ENCODE data around the gene GRID1.

GRID1 gene

GRCh38 chr10:86234107-86234506, 132.5 kb downstream of the GRID1 start:
- H2BK15ac ChIP-seq (ENCODE audit: low read depth, poor library complexity, severe bottlenecking): no peak overlapping the region
- H2AFZ ChIP-seq (ENCODE audit: low read depth, low read length): no peak overlapping the region
- H3K18ac ChIP-seq (ENCODE audit: low read depth in 1 of 2, low read length in 2 of 2): no peak overlapping the region
- no peak overlapping the region for H2BK120ac ChIP-seq (ENCODE audit: low read depth, low read length)
- H3K9me3 ChIP-seq (ENCODE audit: control insufficient read depth, low read length): no peaks in the 10 kb centered on the region
- no peaks in the 10 kb centered on the region for H3K79me1 ChIP-seq (replicated peaks; ENCODE audit: low read length, poor library complexity, severe bottlenecking)
- no peaks in the 10 kb centered on the region for H3K27me3 ChIP-seq (ENCODE audit: control insufficient read depth in 1 of 2, insufficient read depth in 1 of 2, low read length in 2 of 2)
- H3K4ac ChIP-seq (ENCODE audit: low read depth in 1 of 2, low read length in 2 of 2): no peak overlapping the region
- H3K14ac ChIP-seq (ENCODE audit: low read length in 2 of 2): no peak overlapping the region
- no peak overlapping the region for H3K27ac ChIP-seq (ENCODE audit: low read length, poor library complexity, severe bottlenecking)
- H3K4me3 ChIP-seq (ENCODE audit: insufficient read depth in 1 of 2, low read depth in 1 of 2, low read length in 2 of 2): no peak overlapping the region
- no peak overlapping the region for H3K9ac ChIP-seq (ENCODE audit: low read length)
- H3K4me2 ChIP-seq (ENCODE audit: low read length, poor library complexity, severe bottlenecking): no peak overlapping the region
- no peak overlapping the region for H3K23ac ChIP-seq (ENCODE audit: low read length in 2 of 2)
- H2BK12ac ChIP-seq (ENCODE audit: low read length in 2 of 2): no peak overlapping the region
- no peaks in the 10 kb centered on the region for H3K36me3 ChIP-seq (ENCODE audit: control insufficient read depth in 1 of 2, insufficient read depth in 2 of 2, low read depth in 1 of 2, low read length in 2 of 2)
- H4K8ac ChIP-seq (ENCODE audit: low read length): no peak overlapping the region
- no peak overlapping the region for H2AK5ac ChIP-seq (ENCODE audit: low read length, severe bottlenecking)
- H4K91ac ChIP-seq (ENCODE audit: low read length): no peak overlapping the region
- DNase-seq: no peak
- 37% methylated on average over 5 of the region's 7 CpGs for WGBS
- H3K4me1 ChIP-seq (ENCODE audit: control insufficient read depth, insufficient read depth, low read depth, low read length): no peaks in the 10 kb centered on the region
- no peak overlapping the region for H2BK5ac ChIP-seq (ENCODE audit: low read depth, low read length, poor library complexity, severe bottlenecking)

GRCh38 chr10:86233131-86233530, 133.5 kb downstream of the GRID1 start:
- Histone ChIP-seq H4K91ac (ENCODE audit: low read length) (no peak overlapping the region), H3K79me1 (replicated peaks; ENCODE audit: low read length, poor library complexity, severe bottlenecking) (no peaks in the 10 kb centered on the region), H3K9ac (ENCODE audit: low read length) (no peak overlapping the region), H2BK5ac (ENCODE audit: low read depth, low read length, poor library complexity, severe bottlenecking) (no peak overlapping the region), H2AK5ac (ENCODE audit: low read length, severe bottlenecking) (no peak overlapping the region), H2BK12ac (ENCODE audit: low read length in 2 of 2) (no peak overlapping the region), H3K18ac (ENCODE audit: low read depth in 1 of 2, low read length in 2 of 2) (no peak overlapping the region), H2AFZ (ENCODE audit: low read depth, low read length) (no peak overlapping the region), H2BK15ac (ENCODE audit: low read depth, poor library complexity, severe bottlenecking) (no peak overlapping the region), H3K9me3 (ENCODE audit: control insufficient read depth, low read length) (no peaks in the 10 kb centered on the region), H3K4me2 (ENCODE audit: low read length, poor library complexity, severe bottlenecking) (no peak overlapping the region), H3K4me3 (ENCODE audit: insufficient read depth in 1 of 2, low read depth in 1 of 2, low read length in 2 of 2) (no peak overlapping the region), H3K23ac (ENCODE audit: low read length in 2 of 2) (no peak overlapping the region), H3K36me3 (ENCODE audit: control insufficient read depth in 1 of 2, insufficient read depth in 2 of 2, low read depth in 1 of 2, low read length in 2 of 2) (no peaks in the 10 kb centered on the region), H3K4ac (ENCODE audit: low read depth in 1 of 2, low read length in 2 of 2) (no peak overlapping the region), H3K4me1 (ENCODE audit: control insufficient read depth, insufficient read depth, low read depth, low read length) (no peaks in the 10 kb centered on the region), H2BK120ac (ENCODE audit: low read depth, low read length) (no peak overlapping the region), H4K8ac (ENCODE audit: low read length) (no peak overlapping the region), H3K27me3 (ENCODE audit: control insufficient read depth in 1 of 2, insufficient read depth in 1 of 2, low read length in 2 of 2) (no peaks in the 10 kb centered on the region), H3K14ac (ENCODE audit: low read length in 2 of 2) (no peak overlapping the region), H3K27ac (ENCODE audit: low read length, poor library complexity, severe bottlenecking) (no peak overlapping the region)
- WGBS: 77% methylated on average over 7 of the region's 7 CpGs
- no peak for DNase-seq

- H3K18ac ChIP-seq (ENCODE audit: low read depth in 1 of 2, low read length in 2 of 2): no peak overlapping the region
- WGBS: 38% methylated on average over 1 of the region's 1 CpG
Observed at GRCh38 chr10:86232644-86233043, 134.0 kb downstream of the GRID1 start.

GRCh38 chr10:86231796-86232560, 134.6 kb downstream of the GRID1 start:
- WGBS: 65% methylated on average over 8 of the region's 11 CpGs
- H2AFZ ChIP-seq (ENCODE audit: low read depth, low read length): no peak overlapping the region
- H3K4me2 ChIP-seq (ENCODE audit: low read length, poor library complexity, severe bottlenecking): no peak overlapping the region
- H3K27me3 ChIP-seq (ENCODE audit: control insufficient read depth in 1 of 2, insufficient read depth in 1 of 2, low read length in 2 of 2): no peaks in the 10 kb centered on the region
- H2BK15ac ChIP-seq (ENCODE audit: low read depth, poor library complexity, severe bottlenecking): no peak overlapping the region
- no peaks in the 10 kb centered on the region for H3K79me1 ChIP-seq (replicated peaks; ENCODE audit: low read length, poor library complexity, severe bottlenecking)
- H2BK5ac ChIP-seq (ENCODE audit: low read depth, low read length, poor library complexity, severe bottlenecking): no peak overlapping the region
- H3K9ac ChIP-seq (ENCODE audit: low read length): no peak overlapping the region
- H4K91ac ChIP-seq (ENCODE audit: low read length): no peak overlapping the region
- DNase-seq: no peak
- no peak overlapping the region for H3K18ac ChIP-seq (ENCODE audit: low read depth in 1 of 2, low read length in 2 of 2)
- no peak overlapping the region for H2AK5ac ChIP-seq (ENCODE audit: low read length, severe bottlenecking)
- no peak overlapping the region for H4K8ac ChIP-seq (ENCODE audit: low read length)
- H3K4me3 ChIP-seq (ENCODE audit: insufficient read depth in 1 of 2, low read depth in 1 of 2, low read length in 2 of 2): no peak overlapping the region
- no peak overlapping the region for H3K4ac ChIP-seq (ENCODE audit: low read depth in 1 of 2, low read length in 2 of 2)
- no peaks in the 10 kb centered on the region for H3K36me3 ChIP-seq (ENCODE audit: control insufficient read depth in 1 of 2, insufficient read depth in 2 of 2, low read depth in 1 of 2, low read length in 2 of 2)
- no peak overlapping the region for H3K27ac ChIP-seq (ENCODE audit: low read length, poor library complexity, severe bottlenecking)
- H3K23ac ChIP-seq (ENCODE audit: low read length in 2 of 2): no peak overlapping the region
- H3K14ac ChIP-seq (ENCODE audit: low read length in 2 of 2): no peak overlapping the region
- H2BK12ac ChIP-seq (ENCODE audit: low read length in 2 of 2): no peak overlapping the region
- H3K9me3 ChIP-seq (ENCODE audit: control insufficient read depth, low read length): no peaks in the 10 kb centered on the region
- no peak overlapping the region for H2BK120ac ChIP-seq (ENCODE audit: low read depth, low read length)
- no peaks in the 10 kb centered on the region for H3K4me1 ChIP-seq (ENCODE audit: control insufficient read depth, insufficient read depth, low read depth, low read length)

More at GRCh38 chr10:86232644-86233043, 134.0 kb downstream of the GRID1 start:
- Histone ChIP-seq H3K4me1 (ENCODE audit: control insufficient read depth, insufficient read depth, low read depth, low read length) (no peaks in the 10 kb centered on the region), H4K8ac (ENCODE audit: low read length) (no peak overlapping the region), H2BK15ac (ENCODE audit: low read depth, poor library complexity, severe bottlenecking) (no peak overlapping the region), H2BK5ac (ENCODE audit: low read depth, low read length, poor library complexity, severe bottlenecking) (no peak overlapping the region), H3K27me3 (ENCODE audit: control insufficient read depth in 1 of 2, insufficient read depth in 1 of 2, low read length in 2 of 2) (no peaks in the 10 kb centered on the region), H3K36me3 (ENCODE audit: control insufficient read depth in 1 of 2, insufficient read depth in 2 of 2, low read depth in 1 of 2, low read length in 2 of 2) (no peaks in the 10 kb centered on the region), H3K79me1 (replicated peaks; ENCODE audit: low read length, poor library complexity, severe bottlenecking) (no peaks in the 10 kb centered on the region), H3K4ac (ENCODE audit: low read depth in 1 of 2, low read length in 2 of 2) (no peak overlapping the region), H2AFZ (ENCODE audit: low read depth, low read length) (no peak overlapping the region), H2AK5ac (ENCODE audit: low read length, severe bottlenecking) (no peak overlapping the region), H2BK12ac (ENCODE audit: low read length in 2 of 2) (no peak overlapping the region), H3K9me3 (ENCODE audit: control insufficient read depth, low read length) (no peaks in the 10 kb centered on the region), H3K14ac (ENCODE audit: low read length in 2 of 2) (no peak overlapping the region), H2BK120ac (ENCODE audit: low read depth, low read length) (no peak overlapping the region), H3K4me2 (ENCODE audit: low read length, poor library complexity, severe bottlenecking) (no peak overlapping the region), H4K91ac (ENCODE audit: low read length) (no peak overlapping the region), H3K27ac (ENCODE audit: low read length, poor library complexity, severe bottlenecking) (no peak overlapping the region), H3K4me3 (ENCODE audit: insufficient read depth in 1 of 2, low read depth in 1 of 2, low read length in 2 of 2) (no peak overlapping the region), H3K23ac (ENCODE audit: low read length in 2 of 2) (no peak overlapping the region), H3K9ac (ENCODE audit: low read length) (no peak overlapping the region)
- no peak for DNase-seq

All from mesenchymal stem cell (in vitro differentiated cells and primary cell).